Measurements from ENCODE around the gene HCFC1R1. TPM values are rescaled to one million over a fixed set of nuclear protein-coding genes. Genes with fewer than 3 reads are reported as not detected.

HCFC1R1 gene
- total RNA-seq, 1 donor from 2014 or later = 43.2 TPM

GRCh38 chr16:2988590-2989099, 35.1 kb downstream of the HCFC1R1 start:
- Histone ChIP-seq H3K36me3 (no peaks in the 10 kb centered on the region), H3K4me3 (no peak overlapping the region), H3K27me3 (ENCODE audit: low read depth) (peaks cover 9% of the 10 kb centered on the region), H3K27ac (no peak overlapping the region), H3K9me3 (no peaks in the 10 kb centered on the region), H3K4me1 (peaks cover 6% of the 10 kb centered on the region)
- DNase-seq = no peak
- no peak for ATAC-seq
- intact Hi-C loops (cut with DNase I) = no loop called here
- no peak for TF ChIP-seq CTCF (IDR thresholded peaks at IDR 0.05)

GRCh38 chr16:2987833-2988232, 35.9 kb downstream of the HCFC1R1 start:
- ATAC-seq = no peak
- Histone ChIP-seq H3K9me3 (no peaks in the 10 kb centered on the region), H3K27ac (no peak overlapping the region), H3K4me1 (peaks cover 11% of the 10 kb centered on the region), H3K36me3 (no peaks in the 10 kb centered on the region), H3K4me3 (no peak overlapping the region), H3K27me3 (ENCODE audit: low read depth) (peaks cover 9% of the 10 kb centered on the region)
- TF ChIP-seq CTCF (IDR thresholded peaks at IDR 0.05) = no peak
- DNase-seq = no peak
- intact Hi-C loops (cut with DNase I) = no loop called here

- Histone ChIP-seq H3K9me3 (no peaks in the 10 kb centered on the region), H3K36me3 (no peaks in the 10 kb centered on the region), H3K4me1 (peaks cover 11% of the 10 kb centered on the region), H3K27me3 (ENCODE audit: low read depth) (peaks cover 9% of the 10 kb centered on the region), H3K27ac (no peak overlapping the region), H3K4me3 (no peak overlapping the region)
- intact Hi-C loops (cut with DNase I) = no loop called here
- ATAC-seq = no peak
- DNase-seq = no peak
- TF ChIP-seq CTCF (IDR thresholded peaks at IDR 0.05) = no peak
Observed at GRCh38 chr16:2987286-2987685, 36.5 kb downstream of the HCFC1R1 start.

- ATAC-seq (no peak), DNase-seq (no peak)
- peaks cover 11% of the 10 kb centered on the region for H3K4me1 ChIP-seq
Observed at GRCh38 chr16:2986623-2987188, 37.0 kb downstream of the HCFC1R1 start.

GRCh38 chr16:2985893-2986355, 37.8 kb downstream of the HCFC1R1 start:
- H3K36me3 ChIP-seq = no peaks in the 10 kb centered on the region
- H3K4me3 ChIP-seq = no peak overlapping the region
- H3K4me1 ChIP-seq = peaks cover 14% of the 10 kb centered on the region
- ATAC-seq (no peak), DNase-seq (no peak)
- H3K9me3 ChIP-seq = no peaks in the 10 kb centered on the region
- peaks cover 9% of the 10 kb centered on the region for H3K27me3 ChIP-seq (ENCODE audit: low read depth)
- H3K27ac ChIP-seq = no peak overlapping the region
- intact Hi-C loops (cut with DNase I) = no loop called here
- no peak for TF ChIP-seq CTCF (IDR thresholded peaks at IDR 0.05)

More at GRCh38 chr16:2986623-2987188, 37.0 kb downstream of the HCFC1R1 start:
- H3K4me3 ChIP-seq = no peak overlapping the region
- H3K27ac ChIP-seq = no peak overlapping the region
- H3K36me3 ChIP-seq = no peaks in the 10 kb centered on the region
- no peaks in the 10 kb centered on the region for H3K9me3 ChIP-seq
- no peak for TF ChIP-seq CTCF (IDR thresholded peaks at IDR 0.05)
- intact Hi-C loops (cut with DNase I) = no loop called here
- peaks cover 9% of the 10 kb centered on the region for H3K27me3 ChIP-seq (ENCODE audit: low read depth)

Data from lower lobe of right lung (tissue), 2 donors.